Measurements from ENCODE around the gene PRDM16.

Gene PRDM16

DNA sequence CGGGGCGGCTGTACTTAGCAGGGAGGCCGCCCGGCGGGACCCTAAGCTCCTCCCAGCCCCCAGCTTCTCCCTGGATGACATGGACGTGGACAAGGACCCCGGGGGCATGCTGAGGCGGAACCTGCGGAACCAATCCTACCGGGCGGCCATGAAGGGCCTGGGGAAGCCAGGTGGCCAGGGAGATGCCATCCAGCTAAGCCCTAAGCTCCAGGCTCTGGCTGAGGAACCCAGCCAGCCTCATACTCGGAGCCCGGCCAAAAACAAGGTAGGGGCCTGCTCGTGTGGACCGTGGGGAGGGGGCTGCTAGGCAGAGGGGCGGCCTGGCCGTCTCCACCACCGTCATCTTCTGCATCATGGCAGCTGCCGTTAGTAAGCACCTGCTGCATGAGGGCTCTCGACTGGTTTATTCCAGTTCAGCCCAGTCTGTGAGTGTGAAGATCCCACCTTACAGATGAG lies 394.4 kb downstream of the PRDM16 start:
- DNase-seq (ENCODE audit: low spot score), result no peak

DNA sequence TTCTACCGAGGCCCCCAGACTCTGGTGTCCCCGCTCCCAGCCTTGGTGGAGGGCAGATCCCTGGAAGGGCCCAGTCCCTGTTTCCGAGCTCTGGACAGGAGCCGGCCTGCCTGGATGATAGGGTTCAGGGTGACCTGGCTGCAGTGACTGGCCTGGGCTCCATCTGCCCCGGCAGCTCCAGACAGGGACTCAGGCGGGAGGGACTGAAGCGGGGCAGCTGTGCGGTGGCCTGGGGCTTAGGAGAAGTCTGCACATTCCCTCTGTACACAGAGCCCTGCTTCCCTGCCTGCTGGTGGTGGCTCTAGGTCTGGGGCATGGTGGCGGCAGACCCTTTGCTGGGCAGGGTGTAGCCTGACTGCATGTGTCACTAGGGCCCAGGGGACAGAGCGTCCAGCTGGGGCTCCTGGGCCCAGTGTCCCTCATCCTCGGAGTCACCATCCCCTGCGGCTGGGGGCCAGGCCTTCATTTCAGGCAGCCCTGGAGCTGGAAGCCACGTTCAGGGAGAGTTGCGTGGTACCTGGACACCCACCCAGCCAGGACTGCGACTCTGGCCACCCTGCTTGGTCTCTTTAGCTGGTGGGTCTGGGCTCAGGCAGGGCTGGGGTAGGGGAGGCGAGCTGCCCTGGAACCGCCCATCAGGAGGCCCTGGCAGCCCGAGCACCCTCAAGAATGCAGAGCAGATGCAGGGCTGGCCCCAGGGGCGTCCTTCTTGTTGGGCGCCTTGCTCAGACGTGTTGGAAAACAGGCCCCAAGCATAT lies 395.1 kb downstream of the PRDM16 start:
- no peak for DNase-seq (ENCODE audit: low spot score)

DNA sequence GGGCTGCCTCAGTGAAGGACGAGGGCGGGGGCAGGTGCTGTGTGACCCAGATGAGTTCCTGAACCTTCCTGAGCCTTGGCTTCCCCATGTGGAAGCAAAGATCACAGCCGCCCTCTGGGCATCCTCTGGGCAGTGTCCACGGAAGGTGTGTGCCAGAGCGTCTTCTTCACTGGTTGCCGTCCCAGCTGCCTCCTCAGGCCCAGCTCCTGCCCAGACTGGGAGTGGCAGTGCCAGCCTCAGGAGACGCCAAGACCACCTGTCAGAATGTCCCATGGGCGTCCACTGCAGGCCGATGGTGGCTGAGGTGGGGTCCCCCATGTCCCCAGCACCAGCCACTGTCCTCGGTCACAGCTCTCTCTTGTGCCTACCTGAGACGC lies 395.6 kb downstream of the PRDM16 start:
- no peak for DNase-seq (ENCODE audit: low spot score)

DNA sequence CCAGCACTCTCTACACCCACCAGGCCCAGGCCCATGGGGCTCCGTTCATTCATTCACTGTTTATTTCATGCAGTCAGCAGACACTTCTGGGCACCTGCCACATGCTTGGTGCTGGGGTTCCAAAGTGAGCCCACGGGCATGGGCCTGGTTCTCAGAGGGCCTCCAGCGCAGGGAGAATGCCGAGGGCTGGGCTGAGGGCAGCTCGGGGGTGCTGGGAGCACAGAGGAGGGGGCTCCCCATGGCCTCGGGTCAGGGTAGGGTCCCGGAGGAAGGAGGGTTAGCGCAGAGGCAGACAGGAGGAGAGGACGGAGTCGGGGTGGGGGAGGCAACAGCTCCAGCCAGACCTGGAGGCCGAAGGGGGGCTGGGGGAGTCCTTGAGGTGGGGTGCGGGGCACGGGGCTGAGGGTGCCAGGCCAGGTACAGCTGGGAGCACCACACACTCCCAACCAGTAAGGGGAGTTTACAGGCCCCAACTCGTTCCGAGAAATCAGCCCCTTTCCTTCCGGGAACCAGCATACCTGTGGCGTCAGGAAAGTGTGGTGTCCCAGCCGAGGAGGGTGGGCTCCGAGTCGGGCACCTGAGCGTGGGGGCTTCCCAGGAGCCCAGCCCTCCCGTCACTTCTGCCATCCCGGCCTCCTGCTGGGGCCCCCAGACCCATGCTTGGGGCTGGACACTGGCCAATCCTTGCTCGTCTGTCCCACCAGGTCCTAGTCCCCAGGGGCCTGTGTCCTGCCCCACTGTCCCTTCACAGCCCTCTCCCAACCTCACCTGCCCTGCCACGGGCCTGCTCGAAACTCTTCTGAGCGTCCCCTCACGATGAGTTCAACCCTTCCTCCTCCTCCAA lies 396.3 kb downstream of the PRDM16 start:
- no peak for DNase-seq (ENCODE audit: low spot score)

DNA sequence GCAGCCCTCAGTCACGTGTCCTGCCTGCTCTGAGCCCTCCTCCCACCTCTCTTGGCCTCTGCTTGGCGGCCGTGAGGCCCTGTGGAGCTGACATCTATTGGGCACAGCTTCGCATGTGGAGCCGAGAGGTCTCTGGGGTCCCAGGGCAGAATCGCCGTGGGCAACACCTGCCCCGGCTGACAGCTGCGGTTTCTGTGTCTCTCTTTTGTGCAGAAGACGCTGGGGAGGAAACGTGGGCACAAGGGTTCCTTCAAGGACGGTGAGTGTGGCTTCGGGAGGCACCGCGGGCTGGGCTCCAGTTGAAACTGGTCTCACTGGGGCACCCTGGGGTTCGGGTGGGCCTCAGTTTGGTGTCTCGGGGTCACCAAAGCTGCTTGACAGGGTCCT lies 396.9 kb downstream of the PRDM16 start:
- no peak for DNase-seq (ENCODE audit: low spot score)

DNA sequence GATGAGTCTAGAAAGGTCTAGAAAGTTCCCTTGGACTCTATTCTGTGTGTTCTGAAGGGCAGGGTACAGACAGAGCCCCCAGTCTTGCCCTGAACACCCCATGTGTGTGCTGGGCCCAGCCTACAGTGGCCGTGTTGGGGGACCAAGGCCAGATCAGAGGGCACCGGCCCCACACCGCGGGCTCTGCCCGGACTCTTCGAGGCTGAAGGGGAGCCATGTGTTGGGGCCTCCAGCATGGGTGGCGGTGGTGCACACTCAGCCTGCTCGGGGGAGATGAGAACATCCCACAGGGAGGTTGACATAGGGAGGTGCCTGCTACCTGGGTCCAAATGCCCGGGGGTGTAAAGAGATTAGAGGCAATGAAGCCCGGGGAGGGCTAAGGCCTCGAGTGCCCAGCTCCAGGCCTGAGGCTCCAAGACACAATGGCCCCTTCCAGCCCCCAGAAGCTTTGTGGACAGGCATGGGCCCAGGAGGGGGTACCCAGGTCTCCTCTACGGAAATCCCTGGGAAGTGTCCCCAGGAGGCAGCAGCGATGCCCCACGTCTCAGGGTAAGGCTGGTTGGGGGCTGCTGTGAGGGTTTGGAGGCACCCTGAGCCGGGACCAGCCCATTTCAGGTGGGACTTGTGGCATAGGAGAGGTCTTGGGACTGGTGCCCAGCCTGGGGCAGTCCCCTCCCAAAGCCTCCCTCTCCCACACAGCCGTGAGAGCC lies 397.5 kb downstream of the PRDM16 start:
- no peak for DNase-seq (ENCODE audit: low spot score)

DNA sequence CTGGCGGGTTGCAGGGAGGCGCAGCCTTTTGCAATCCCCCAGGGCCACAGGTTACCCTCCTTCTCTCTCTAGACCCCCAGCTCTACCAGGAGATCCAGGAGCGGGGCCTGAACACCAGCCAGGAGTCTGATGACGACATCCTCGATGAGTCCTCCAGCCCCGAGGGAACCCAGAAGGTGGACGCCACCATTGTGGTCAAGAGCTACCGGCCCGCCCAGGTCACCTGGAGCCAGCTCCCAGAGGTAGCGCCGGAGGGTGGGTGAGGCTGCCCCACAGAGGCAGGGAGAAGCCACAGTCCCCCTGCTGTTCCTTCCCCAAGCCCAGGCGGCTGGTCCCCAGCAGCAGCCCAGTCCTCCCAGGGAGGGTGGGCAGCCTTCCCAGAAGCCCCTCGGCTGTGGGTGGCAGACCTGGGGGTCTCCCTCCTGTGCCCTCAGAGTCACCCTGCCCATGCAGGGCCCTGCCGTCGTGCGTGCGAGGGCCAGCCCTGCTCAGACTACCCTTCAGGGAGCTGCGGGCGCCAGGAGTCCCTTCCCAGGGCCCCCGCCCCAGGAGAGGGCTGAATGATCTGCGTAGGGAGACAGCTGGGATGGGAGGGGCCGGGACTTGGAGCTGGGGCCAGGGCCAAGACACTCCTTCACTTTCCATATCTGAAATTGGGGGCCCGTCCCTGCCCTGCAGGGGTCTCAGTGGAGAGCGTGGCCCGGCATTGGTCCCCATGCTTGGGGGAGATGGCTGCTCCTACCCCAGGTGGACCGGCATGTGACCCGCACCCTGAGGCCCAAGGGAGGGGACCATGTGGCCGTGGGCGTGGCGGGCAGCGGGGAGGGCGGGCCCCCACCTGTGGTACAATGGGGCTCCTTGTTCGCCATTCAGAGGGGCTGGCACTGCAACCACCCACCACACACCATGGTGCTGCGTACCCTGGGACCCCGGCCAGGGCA lies 398.4 kb downstream of the PRDM16 start:
- no peak for DNase-seq (ENCODE audit: low spot score)

DNA sequence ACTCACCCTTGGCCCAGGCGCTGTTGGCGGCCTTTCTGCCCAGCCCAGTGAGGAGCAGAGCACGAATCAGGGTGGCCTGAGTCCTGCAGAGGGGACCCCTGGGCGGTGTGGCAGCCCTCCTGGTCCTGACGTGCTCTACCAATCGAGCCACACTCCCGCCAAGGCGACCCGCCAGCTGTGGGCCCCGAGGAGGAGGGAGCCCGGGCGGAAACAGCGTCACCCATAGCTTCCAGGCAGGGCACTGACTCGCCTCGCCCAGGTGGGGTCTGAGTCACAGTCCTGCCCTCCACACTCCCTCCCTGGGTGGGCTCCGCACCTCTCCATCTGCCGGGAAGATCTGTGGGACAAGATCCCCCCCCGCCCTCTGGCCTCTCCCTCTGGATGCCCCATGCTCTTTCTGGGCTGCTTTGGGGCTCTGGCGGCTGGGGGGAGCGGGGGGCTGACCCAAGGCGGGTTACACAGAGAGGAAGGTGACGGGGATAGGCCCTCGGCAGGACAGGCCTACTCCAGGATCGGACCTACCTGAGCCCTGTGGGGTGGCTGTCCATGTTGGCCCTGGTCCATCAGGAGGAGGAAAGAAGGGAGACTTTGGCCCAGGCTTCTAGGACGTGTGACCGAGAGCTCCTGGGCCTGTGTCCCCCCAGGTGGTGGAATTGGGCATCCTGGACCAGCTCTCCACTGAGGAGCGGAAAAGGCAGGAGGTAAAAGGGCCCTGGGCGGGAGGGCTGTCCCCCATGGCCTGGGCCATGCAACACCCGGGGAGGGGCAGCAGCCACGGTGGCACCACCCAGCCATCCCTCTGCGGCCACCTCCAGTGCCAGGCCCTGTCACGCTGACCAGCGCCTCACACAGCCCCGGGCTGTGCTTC lies 399.5 kb downstream of the PRDM16 start:
- DNase-seq (ENCODE audit: low spot score), result no peak

DNA sequence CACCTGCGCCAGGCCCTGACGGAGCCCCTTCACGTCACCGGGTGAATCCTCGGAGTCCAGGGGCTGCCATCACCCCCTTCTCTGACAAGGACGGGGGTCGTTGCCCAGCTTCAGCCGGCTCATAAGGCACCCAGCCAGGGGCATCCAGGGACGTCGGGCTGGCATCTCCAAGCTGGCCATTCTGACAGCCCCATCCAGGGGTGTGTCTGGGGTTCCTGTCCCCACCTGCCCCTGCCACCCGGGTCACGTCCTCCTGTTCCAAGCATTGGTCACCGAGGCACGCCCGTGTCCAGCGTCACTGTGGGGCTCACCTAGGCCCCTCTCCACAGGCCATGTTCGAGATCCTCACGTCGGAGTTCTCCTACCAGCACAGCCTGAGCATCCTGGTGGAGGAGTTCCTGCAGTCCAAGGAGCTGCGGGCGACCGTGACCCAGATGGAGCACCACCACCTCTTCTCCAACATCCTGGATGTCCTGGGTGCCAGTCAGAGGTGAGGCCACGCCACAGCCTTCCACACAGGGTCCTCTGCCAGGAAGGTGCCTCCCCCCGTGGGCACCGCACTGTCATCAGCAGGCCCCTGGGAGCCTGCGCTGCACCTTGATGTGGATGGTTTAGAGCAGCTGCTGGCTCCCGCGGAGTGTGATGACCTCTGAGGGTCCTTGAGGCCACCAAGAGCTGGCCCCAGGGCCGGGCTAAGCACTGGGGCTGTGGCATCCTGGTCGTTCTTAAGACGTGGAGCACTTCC lies 400.3 kb downstream of the PRDM16 start:
- no peak for DNase-seq (ENCODE audit: low spot score)

DNA sequence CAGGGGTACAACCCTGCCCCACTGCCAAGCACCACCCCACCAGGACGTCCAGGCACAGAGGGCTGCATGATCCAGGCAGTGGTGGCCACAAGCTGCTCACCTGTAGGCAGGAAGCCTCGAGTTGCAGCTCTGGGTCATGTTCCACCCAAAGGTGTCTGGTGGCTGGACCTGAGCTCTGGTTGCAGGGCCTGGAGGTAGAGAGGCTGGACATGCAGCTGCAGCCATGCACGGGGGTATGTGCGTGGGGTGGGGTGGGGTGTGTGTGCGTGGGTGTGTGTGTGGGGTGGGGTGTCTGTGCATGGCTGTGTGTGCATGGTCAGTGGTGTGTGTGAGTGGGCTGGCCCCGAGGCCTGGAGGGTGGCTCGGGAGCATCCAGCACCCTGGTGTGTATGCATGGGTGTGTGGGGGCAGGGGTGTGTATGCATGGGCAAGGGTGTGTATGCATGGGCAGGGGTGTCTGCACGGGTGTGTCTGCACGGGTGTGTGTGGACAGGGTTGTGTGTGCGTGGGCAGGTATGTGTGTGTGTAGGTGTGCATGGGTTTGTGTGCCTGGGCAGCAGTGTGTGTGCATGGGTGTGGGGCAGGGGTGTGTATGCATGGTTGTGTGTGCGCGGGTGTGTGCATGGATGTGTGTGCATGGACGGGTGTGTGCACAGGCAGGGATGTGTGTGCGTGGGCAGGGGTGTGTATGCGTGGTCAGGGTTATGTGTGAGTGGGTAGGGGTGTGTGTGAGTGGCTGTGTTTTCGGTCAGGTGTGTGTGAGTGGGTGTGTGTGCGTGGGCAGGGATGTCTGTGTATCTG lies 401.0 kb downstream of the PRDM16 start:
- DNase-seq (ENCODE audit: low spot score), result no peak

DNA sequence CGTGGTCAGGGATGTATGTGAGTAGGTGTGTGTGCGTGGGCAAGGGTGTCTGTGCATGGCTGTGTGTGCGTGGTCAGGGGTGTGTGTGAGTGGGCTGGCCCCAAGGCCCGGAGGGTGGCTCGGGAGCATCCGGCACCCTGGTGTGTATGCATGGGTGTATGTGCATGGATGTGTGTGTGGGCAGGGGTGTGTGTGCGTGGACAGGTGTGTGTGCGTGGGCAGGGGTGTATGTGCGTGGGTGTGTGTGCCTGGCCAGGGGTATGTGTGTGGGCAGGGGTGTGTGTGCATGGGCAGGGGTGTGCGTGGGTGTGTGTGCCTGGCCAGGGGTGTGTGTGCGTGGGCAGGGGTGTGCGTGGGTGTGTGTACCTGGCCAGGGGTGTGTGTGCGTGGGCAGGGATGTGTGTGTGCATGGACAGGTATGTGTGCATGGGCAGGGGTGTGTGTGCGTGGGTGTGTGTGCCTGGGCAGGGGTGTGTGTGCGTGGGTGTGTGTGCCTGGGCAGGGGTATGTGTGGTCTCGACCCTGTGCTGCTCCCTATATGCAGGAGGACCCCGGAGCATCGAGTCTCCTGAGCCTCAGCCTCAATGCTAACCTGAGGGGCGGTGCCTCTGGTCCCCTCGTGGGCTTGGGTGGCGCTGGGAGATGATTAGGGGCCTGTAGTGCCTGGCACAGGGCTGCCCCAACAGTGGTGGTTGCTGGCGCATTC lies 401.8 kb downstream of the PRDM16 start:
- no peak for DNase-seq (ENCODE audit: low spot score)

DNA sequence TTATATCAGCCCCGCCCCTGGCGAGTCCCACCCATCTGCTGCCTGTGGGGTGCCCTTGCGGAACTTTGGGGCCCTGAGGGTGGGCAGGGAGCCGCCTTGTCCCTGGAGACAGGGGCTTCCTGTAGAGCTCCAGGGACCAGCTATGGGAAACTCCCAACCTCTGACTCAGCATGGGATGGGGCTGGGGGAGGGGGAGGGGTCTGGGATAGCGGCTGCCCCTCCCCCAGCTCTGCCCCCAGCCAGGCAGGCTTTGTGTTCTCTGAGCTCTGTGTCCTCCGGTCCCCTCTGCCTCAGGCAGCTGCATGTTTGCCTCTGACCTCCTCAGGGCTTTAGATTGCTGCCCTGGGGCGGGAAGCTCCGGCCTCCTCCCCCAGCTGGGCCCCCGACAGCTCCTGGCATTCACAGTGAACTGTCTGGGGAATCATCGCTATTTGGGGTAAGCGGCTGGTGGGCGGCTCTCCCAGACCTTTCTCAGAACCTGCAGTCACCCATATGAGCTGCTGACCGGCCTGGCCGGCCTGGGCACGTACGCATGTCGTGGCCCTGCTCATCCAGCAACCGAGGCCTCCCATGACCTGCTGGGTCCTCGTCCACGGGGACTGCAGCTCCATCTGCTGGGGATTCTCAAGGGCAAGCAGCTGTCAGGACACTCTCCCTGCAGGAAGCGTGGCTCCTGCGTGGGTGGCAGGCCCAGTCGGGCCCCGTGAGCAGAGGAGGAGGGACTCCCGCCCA lies 402.5 kb downstream of the PRDM16 start:
- peak; percentile 85 for DNase-seq (ENCODE audit: low spot score)

DNA sequence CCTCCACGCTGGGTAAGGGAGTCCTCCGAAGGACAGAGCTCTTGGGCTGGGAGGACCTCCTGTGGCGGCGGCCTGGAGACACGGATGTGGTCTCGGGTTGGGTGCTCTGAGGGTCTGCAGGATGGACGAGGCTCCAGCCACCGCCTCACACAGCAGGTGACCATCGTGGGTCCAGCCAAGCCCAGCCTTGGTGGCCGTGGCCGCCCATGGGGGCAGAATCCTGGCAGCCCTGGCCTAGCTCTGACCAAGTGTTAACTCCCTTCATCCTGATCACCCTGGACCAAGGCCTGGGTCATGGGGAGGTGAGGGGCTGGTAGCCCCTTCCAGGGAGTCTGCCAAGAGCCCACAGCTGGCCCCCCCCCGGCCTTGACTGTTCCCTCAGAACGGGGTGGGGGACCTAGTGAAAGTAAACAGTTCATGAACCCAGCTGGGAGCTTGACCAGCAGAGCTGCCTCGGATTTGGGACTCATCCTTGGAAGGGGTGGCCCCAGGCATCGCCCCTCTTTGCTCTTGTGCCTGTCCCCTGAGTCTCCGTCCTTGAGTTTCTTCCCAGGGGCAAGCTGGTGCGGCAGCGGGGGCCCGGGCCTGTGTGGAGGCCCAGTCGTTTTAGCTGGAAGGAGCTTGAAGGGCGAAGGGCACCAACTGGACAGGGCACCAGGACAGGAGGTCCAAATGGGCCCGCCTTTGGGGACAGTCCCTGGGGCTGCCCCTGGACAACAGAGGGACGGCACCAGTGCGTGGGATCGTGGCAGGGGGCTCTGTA lies 403.3 kb downstream of the PRDM16 start:
- DNase-seq (ENCODE audit: low spot score), result no peak

DNA sequence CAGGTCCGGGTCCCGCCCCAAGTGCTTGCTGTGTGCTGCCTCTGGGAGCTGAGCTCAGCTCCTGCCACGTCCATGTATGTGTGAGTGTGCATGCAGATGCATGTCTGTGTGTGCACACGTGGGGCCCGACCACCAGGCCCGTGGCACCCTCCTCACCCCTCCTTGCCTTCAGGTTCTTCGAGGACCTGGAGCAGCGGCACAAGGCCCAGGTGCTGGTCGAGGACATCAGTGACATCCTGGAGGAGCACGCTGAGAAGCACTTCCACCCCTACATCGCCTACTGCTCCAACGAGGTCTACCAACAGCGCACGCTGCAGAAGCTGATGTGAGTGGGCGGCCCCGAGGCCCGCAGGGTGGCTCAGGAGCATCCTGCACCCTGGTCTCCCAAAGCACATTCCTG lies 403.9 kb downstream of the PRDM16 start:
- no peak for DNase-seq (ENCODE audit: low spot score)

DNA sequence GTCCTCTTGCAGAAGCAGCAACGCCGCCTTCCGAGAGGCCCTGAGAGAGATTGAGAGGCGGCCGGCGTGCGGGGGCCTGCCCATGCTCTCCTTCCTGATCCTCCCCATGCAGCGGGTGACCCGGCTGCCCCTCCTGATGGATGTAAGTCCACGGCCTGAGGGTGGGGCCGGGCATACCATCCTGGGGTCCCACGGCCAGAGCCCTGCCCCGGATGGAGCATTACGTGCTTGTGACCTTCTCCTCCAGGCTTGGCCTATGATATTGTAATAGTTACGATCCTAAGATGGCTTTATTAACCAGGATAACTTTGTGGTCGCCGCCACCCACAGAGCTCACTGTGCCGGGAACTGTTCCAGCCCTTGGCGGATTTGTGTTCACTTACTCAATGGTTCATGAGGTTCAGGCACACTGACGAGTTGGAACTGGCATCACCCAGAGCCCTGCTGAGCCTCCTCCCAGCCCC lies 404.4 kb downstream of the PRDM16 start:
- DNase-seq (ENCODE audit: low spot score), result no peak

DNA sequence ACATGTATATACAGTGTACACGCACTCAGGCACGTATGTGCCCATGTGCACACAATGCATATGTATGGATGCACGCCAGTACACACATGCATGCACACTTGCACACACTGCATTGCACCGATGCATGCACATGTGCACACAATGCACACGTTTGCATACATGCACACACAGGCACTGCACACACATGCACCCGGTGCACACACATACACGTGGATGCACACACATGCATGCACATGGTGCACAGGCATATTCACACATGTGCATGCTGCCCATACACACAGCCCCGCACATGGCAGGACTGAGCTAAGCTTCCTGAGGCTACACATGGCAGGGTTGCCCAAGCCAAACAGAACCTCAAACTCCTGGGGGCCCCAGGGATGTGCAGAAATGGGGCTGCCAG lies 405.0 kb downstream of the PRDM16 start:
- DNase-seq (ENCODE audit: low spot score), result no peak

DNA sequence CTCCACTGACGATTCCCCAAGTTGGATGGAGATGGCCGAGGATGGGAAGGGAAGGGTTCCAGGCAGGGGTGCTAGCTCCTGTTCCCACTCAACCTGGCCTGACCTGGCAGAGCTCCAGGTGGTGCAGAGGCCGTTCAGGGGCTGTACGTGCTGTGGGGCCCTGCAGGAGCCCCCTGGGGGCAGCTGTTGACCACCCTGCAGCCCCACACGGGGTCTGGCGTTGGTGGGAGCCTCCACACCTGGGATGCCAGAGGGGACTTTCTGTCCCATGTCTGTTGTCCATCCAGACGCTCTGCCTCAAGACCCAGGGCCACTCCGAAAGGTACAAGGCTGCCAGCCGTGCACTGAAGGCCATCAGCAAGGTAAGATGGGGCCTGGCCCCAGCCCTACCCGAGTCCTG lies 405.4 kb downstream of the PRDM16 start:
- DNase-seq (ENCODE audit: low spot score), result no peak

Measured in ecto neural progenitor cell (in vitro differentiated cells).